HL-60/S4 (cell line): ENCODE results near the gene TADA2B.

Source experiments
- in situ Hi-C: fragments of 300-500 bp; cut with MboI; formaldehyde crosslinking; loops from 2 replicates; pipeline ENCODE4 v1.14.3; 2022; ENCODE audit warnings: low sequenced_read_pairs

TADA2B gene

GRCh38 chr4:7017446-7018048 lies 25.6 kb upstream of the TADA2B start:
- in situ Hi-C loops, result no loop called here

GRCh38 chr4:7018281-7018680 lies 24.9 kb upstream of the TADA2B start:
- in situ Hi-C loops, result no loop called here

DNA sequence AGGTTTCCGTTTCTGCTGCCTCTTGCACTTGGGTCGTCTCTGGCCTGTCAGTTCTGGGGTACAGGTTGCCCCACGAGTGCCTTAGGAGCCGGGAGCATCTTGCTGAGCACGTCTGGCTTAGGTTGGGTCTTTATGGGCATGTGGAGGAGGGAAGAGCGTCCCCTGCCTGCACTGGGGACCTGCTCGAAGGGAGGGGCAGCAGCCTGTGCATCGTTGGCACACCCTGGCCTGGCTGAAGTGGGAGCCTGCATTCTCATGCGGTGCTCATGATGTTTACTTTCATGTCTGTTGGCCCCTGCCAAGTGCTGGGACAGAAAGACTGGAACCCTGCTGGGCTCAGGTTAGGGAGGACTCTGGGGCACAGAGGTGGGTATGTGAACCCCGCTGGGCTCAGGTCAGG lies 23.8 kb upstream of the TADA2B start:
- in situ Hi-C loops, result no loop called here

DNA sequence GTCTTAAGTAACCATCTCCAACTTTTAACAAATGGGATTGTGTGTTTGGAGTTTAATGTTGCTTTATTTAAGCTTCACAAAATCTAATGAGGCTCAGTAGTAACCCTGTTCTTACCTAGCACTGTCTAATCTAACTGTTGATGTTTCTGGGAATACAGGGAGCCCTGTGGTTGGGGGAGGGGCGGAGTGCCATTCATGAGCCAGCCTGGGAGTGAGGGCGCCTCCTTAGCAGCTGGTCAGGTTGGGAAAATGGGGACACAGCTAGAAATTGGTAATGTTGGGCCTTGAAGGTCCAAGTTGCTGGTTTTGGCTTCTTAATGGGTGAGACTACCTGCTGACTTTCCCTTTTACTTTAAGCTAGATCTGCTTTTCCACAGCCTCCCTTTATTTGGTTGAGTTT lies 22.9 kb upstream of the TADA2B start:
- in situ Hi-C loops, result no loop called here

- in situ Hi-C loops, result no loop called here
Measured at GRCh38 chr4:7020856-7021255, 22.3 kb upstream of the TADA2B start.

GRCh38 chr4:7021355-7021754 lies 21.8 kb upstream of the TADA2B start:
- in situ Hi-C loops, result no loop called here

DNA sequence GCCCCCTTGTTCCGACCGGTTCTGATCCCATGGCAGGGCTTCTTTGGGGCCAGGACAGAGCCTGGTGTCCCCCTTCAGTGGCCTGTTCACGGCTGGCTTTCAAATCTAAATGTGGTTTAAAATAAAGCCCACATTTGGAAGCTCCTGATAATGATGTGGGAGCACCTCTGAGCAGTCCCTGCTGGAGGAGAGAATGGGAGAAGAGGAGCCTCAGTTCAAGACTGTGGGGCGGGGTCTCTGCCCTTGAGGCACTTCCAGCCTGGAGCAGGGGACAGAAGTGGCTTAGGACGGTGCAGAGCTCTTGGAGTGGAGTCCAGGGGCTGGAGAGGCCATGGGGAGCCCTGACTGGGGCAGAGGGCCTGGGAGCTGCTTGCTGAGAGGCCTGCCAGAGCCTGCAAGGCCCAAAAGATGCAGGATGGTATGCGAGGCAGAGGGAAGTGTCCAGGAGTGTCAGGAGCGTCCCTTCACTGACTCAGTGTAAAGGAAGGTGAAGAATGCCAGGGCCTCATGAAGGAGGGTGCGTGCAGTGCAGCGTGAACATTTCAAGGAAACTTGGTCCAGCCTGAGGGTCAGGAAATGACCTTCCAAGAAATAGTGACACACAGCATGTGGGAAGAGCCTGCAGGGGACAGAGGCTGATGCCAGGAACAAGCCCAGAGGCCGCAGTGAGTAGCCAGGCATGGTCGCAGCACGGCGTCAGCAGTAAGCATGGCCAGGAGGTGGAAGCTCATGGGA lies 21.1 kb upstream of the TADA2B start:
- in situ Hi-C loops, result no loop called here

DNA sequence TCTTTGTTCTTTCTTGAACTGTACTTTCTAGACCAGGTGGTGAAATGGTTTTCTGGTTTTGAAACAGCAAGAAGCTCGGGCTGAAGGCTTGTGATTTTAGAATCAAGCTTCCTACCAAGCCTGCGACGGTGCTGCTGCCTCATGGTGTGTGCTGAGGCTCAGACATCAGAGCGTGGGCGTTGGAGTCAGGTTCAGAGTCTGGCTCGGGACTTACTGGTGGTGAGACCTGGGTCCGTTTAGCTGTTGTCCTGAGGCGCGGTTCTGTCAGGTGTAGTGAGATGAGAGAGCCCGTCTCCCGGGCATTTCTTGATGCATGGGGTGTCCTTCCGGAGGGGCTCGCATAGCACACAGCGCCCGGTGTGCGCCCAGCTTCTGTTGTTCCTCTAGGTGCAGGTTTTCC lies 19.7 kb upstream of the TADA2B start:
- in situ Hi-C loops, result no loop called here

DNA sequence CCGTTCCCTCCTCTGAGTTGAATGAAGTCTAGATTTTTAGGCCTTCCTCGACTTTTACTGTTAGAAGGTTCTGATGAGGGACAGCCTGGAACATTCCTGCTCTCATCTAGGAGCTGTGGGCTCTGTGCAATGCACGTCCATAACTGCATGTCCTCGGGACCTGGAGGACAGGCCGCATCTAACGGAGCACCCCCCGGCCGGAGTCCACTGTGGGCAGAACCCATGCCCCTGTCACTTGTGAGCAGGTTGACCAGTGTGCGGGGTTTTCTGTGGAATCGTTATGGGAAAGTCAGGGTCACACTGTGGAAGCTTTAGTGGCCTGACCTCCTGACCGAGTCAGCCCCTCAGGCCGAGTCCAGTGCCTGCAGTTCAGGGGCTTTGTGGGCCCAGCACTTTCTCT lies 19.3 kb upstream of the TADA2B start:
- in situ Hi-C loops, result no loop called here

DNA sequence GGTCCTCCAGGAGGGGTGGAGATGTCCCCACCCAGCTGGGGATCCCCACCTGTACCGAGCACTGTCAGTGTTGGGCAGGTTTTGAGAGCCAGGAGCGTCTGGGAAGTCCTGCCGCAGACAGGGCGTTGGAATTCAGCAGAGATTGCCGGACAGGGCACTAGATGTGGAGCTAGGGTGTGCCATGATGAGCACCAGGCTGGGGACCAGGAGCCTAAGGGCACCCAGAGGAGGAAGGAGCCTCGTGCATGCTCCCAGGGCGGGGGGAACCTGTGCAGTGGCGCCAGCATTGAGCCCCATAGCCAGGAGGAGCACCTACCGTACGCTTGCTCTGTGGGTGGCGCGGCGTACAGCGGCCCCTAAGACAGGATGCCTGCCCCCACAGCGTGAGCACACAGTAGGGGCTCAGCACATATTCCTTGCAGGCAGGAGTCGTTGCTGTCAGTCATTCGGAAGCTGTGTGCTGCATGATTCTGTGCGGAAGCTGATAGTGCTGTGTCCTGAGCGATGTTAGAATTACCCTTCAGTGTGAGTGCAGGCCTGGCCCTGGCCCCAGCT lies 18.8 kb upstream of the TADA2B start:
- in situ Hi-C loops, result no loop called here

DNA sequence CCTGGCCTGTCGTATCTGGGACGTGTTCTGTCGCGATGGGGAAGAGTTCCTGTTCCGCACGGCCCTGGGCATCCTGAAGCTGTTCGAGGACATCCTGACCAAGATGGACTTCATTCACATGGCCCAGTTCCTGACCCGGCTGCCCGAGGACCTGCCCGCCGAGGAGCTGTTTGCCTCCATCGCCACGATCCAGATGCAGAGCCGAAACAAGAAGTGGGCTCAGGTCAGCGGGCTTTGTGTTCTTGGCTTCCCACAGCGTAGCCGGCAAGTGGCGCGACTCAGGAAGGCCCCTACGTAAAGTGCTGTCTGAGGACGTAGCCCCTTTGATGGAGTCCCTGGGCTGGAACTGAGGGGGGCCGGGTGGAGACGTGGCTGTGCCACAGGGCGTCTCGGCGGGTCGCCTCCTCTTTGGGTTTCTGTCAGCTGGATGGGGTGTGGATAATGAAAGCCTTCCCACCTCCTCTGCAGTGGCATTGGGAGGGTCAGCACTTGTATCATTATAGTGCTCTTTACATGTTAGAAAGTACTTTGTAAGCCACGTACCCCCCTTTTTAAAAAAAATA lies 18.1 kb upstream of the TADA2B start:
- in situ Hi-C loops, result no loop called here

DNA sequence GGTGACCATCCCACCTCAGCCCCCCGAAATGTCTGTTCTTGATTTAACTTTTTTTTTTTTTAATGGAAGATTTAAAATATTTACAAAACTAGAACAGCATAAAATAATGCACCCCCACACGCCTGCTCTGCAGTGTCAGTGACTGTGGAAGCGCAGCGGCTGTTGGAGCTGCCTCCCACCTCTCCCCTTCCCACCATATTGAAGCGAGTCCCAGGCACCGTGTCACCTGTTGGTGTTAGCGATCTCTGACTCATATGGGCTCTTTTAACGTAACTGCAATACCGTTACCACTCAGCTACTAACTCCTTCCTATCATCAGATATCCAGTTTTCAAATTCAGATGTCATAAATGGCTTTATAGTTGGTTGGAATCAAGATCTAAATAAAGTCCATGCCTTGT lies 17.1 kb upstream of the TADA2B start:
- in situ Hi-C loops, result no loop called here

DNA sequence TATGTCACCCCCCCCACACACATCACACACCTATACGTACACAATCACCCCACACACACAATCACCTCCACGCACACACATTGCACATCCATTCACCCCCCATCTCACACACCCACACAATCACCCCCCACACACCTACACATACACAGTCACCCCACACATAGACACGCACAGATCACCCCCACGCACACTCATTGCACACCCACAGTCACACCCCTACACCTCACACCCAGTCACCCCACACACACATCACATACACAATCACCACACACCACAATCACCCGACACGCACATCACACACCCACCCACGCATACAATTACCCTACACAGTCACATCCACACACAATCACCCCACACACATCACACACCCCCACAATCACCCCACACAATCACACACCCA lies 15.9 kb upstream of the TADA2B start:
- in situ Hi-C loops, result no loop called here

GRCh38 chr4:7027913-7028312 lies 15.3 kb upstream of the TADA2B start:
- in situ Hi-C loops, result no loop called here

DNA sequence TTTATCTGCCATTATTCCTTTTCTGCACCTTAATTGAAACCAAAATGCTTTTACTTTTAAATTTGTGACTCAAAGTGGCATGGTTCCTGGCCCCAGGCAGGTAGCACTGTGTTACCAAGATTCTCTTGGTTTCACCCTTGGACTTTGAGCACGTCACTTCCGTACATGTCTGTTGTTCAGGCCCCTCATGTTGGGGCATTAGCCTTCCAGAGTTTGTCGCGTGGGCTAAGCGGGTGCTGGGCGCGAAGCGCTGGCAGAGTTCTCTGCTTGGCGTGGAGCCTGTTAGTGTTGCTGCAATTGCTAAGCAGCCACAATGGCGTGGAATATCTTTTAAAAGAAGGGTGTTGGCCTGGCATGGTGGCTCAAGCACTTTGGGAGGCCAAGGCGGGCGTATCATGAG lies 14.0 kb upstream of the TADA2B start:
- in situ Hi-C loops, result no loop called here

GRCh38 chr4:7029921-7030320 lies 13.3 kb upstream of the TADA2B start:
- in situ Hi-C loops, result no loop called here

- in situ Hi-C loops, result no loop called here
Measured at GRCh38 chr4:7030856-7031255, 12.3 kb upstream of the TADA2B start.

- in situ Hi-C loops, result no loop called here
Measured at GRCh38 chr4:7031558-7032449, 11.4 kb upstream of the TADA2B start.

DNA sequence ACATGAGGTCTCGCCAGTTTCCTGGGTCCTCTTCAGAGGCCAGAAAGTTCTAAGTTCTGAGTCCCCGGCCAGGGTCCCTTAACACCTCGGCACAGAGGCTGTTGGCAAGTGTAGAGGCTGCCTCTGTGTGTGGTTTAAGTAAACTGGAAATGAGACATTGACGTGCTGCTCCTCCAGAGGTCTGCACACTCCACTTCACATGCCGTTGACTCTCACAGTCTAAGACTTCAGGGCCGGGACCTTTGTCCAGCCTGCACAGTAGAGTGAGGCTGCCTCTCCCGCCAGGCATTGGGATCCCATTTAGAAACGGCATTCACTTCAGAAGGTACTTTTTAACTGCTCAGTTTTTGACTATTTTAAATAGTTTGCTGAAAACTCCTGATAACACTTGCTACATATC lies 10.6 kb upstream of the TADA2B start:
- in situ Hi-C loops, result no loop called here

GRCh38 chr4:7034262-7035081 lies 8.7 kb upstream of the TADA2B start:
- in situ Hi-C loops, result no loop called here
